Femur (tissue), 1 donor: ENCODE measurements around the gene CSNK1G2.
"Not testable (repeated sequence)": the region's sequence is repeated elsewhere in the genome, so short reads cannot be mapped to it uniquely, and the experiment has no call there.

Experiments
- DNase-seq: peaks from one replicate; pipeline ENCODE4 v3.0.0-alpha.2; 2017

The CSNK1G2 gene

GRCh38 chr19:1969176-1970002 is 28.4 kb downstream of the CSNK1G2 start:
- no peak for DNase-seq

GRCh38 chr19:1970003-1970805 is 29.2 kb downstream of the CSNK1G2 start:
- DNase-seq = no peak

GRCh38 chr19:1970806-1971502 is 30.0 kb downstream of the CSNK1G2 start:
- no peak for DNase-seq

GRCh38 chr19:1974381-1975161 is 33.6 kb downstream of the CSNK1G2 start:
- no peak for DNase-seq

GRCh38 chr19:1975162-1975480 is 34.1 kb downstream of the CSNK1G2 start:
- DNase-seq = no peak

- no peak for DNase-seq
Observed at GRCh38 chr19:1977120-1977519, 36.1 kb downstream of the CSNK1G2 start.

- no peak for DNase-seq
Observed at GRCh38 chr19:1978346-1978894, 37.4 kb downstream of the CSNK1G2 start.

GRCh38 chr19:1979017-1979416 is 38.0 kb downstream of the CSNK1G2 start:
- DNase-seq = no peak

GRCh38 chr19:1979642-1980041 is 38.7 kb downstream of the CSNK1G2 start:
- no peak for DNase-seq

GRCh38 chr19:1980091-1980808 is 39.3 kb downstream of the CSNK1G2 start:
- no peak for DNase-seq

- no peak for DNase-seq
Observed at GRCh38 chr19:1980809-1981181, 39.8 kb downstream of the CSNK1G2 start.

- DNase-seq = no peak
Observed at GRCh38 chr19:1981253-1981652, 40.3 kb downstream of the CSNK1G2 start.

- no peak for DNase-seq
Observed at GRCh38 chr19:1984357-1984756, 43.4 kb downstream of the CSNK1G2 start.

- DNase-seq = no peak
Observed at GRCh38 chr19:1985588-1986356, 44.8 kb downstream of the CSNK1G2 start.

GRCh38 chr19:1986357-1987162 is 45.6 kb downstream of the CSNK1G2 start:
- DNase-seq = no peak

GRCh38 chr19:1987197-1988187 is 46.5 kb downstream of the CSNK1G2 start:
- no peak for DNase-seq

GRCh38 chr19:1988464-1988863 is 47.5 kb downstream of the CSNK1G2 start:
- DNase-seq = not testable (repeated sequence)

- no peak for DNase-seq
Observed at GRCh38 chr19:1989513-1990229, 48.7 kb downstream of the CSNK1G2 start.
